T47D (cell line): ENCODE results near the gene UNC5B.
A peak's percentile ranks its signal among the peaks of the same experiment; 100 is the strongest.

Experiments used
- DNase-seq, 2 experiments: peaks; one replicate each; pipeline versions ENCODE4 v3.0.0 to v3.0.0-alpha.2; 2011 to 2012; ENCODE audit warnings: low read depth in 1 of 2, low spot score in 1 of 2
- JUND ChIP-seq: IDR thresholded peaks from 2 replicates; pipeline ENCODE4 v1.6.1; 2012; ENCODE audit warnings: low read depth
- in situ Hi-C: cut with HindIII; loops from 2 replicates; pipeline ENCODE4 v1.10.0; 2016; ENCODE audit warnings: low sequenced_read_pairs, low pct_unique_long_range_greater_than_20kb

UNC5B gene

DNA sequence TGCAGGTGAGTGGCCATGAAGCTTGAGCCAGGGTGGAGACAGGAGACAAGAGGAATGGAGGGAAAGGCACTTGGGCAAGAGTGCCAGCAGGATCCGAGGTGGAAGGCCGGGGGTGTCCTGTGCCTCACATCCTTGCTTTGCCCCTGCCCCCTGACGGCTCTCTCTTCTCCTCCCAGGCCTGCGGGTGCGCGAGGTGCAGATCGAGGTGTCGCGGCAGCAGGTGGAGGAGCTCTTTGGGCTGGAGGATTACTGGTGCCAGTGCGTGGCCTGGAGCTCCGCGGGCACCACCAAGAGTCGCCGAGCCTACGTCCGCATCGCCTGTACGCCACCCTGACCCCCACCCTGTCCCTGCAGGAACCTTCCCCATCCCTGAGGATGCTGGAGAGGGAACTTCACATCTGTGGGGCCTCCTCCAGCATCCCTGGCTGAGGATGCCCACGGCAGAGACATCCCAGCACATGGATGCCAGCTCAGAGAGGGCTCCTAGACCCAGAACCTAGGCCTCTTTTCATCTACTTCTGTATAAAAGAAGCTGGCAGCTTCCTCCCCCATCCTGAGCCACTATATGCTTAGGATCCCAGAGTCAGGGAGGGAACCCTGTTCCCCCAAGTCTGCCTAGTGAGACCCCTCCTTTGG, 72.3 kb downstream of the UNC5B start:
- TF ChIP-seq JUND = no peak
- in situ Hi-C loops = no loop called here
- no peak for DNase-seq

DNA sequence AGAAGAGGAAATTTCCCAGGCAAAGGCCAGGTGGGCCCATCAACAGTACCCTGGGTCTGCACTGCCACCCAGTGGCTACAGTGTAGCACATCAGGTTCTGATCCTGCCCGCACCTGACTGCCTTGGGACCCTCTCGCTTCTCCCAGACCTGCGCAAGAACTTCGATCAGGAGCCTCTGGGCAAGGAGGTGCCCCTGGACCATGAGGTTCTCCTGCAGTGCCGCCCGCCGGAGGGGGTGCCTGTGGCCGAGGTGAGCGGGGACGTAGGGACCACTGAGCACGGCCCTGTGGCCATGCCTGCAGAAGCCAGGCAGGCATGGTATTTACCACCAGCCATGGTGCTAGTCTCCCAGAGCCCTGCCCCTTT, 72.8 kb downstream of the UNC5B start:
- in situ Hi-C loops = no loop called here
- TF ChIP-seq JUND = no peak
- DNase-seq = peak; percentile 43 to 63

DNA sequence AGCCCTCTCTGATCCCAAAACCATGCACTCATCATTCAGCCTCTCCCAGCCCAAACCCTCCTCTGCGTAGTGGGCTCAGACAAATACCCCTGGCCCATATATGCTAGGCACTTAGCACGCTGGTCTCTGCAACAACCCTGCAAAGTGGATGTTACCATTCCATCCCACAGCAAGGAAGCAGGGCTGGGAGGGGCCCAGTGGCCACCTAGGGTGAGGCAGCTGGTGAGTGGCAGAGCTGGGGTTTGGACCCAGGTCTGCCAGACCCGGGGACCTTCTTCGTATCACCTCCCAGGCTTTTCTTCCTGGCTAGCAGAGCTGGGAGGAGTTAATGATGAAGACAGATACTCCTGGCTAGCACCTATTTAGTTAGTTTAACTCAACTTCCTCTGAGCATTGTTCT, 73.6 kb downstream of the UNC5B start:
- in situ Hi-C loops = no loop called here
- no peak for TF ChIP-seq JUND
- DNase-seq = no peak

DNA sequence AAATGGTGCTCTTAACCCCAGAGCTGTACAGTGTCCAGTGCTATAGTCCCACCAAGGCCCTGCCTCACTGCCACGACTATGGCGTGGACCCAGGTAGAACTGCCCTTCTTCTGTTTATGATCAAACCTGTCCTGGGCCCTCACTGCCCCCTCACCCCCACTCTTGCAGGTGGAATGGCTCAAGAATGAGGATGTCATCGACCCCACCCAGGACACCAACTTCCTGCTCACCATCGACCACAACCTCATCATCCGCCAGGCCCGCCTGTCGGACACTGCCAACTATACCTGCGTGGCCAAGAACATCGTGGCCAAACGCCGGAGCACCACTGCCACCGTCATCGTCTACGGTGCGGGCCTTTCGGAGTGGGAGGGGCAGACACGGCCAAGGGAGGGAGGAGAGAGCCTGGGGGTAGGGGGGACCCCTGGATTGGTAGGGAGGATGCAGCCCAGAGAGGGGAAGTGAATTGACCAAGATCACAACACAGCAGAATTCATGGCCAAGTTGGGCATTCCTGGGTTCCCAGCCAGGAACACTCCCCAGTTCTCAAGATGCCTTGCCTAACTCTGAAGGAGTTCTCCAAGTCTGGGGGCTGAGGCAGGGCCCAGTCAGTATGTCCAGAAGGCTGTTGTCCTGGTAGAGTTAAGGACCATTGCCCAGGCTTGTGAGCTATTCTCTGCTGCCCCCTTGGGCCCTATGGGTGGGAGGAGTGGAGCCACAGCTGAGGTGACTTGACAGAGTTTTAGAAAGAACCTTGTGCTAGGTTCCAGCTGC, 74.3 kb downstream of the UNC5B start:
- no peak for DNase-seq
- in situ Hi-C loops = no loop called here
- no peak for TF ChIP-seq JUND

DNA sequence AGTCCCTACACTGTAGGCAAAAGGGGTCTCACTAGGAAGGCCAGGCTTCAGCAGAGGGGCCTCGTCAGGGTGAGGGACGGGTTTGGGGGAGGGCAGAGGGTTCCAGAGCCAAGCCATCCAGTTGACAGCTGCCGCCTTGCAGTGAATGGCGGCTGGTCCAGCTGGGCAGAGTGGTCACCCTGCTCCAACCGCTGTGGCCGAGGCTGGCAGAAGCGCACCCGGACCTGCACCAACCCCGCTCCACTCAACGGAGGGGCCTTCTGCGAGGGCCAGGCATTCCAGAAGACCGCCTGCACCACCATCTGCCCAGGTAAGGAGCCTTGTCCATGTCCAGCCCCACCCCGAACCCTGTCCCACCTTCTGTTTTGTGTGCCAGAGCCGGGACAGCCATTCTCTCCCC, 75.1 kb downstream of the UNC5B start:
- DNase-seq = no peak
- in situ Hi-C loops = no loop called here
- TF ChIP-seq JUND = no peak

DNA sequence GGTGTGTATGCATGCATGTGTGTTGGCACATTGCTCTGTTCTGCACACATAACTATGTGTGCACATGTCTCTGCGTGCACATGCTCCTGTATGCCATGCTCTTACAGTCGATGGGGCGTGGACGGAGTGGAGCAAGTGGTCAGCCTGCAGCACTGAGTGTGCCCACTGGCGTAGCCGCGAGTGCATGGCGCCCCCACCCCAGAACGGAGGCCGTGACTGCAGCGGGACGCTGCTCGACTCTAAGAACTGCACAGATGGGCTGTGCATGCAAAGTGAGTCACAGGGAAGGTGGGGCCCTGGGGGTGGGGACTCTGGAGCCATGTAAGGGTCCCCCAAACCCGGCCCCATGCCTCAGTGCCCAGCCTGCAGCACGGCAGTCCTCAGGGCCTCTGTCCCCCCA, 76.1 kb downstream of the UNC5B start:
- DNase-seq = no peak
- no peak for TF ChIP-seq JUND
- in situ Hi-C loops = no loop called here

DNA sequence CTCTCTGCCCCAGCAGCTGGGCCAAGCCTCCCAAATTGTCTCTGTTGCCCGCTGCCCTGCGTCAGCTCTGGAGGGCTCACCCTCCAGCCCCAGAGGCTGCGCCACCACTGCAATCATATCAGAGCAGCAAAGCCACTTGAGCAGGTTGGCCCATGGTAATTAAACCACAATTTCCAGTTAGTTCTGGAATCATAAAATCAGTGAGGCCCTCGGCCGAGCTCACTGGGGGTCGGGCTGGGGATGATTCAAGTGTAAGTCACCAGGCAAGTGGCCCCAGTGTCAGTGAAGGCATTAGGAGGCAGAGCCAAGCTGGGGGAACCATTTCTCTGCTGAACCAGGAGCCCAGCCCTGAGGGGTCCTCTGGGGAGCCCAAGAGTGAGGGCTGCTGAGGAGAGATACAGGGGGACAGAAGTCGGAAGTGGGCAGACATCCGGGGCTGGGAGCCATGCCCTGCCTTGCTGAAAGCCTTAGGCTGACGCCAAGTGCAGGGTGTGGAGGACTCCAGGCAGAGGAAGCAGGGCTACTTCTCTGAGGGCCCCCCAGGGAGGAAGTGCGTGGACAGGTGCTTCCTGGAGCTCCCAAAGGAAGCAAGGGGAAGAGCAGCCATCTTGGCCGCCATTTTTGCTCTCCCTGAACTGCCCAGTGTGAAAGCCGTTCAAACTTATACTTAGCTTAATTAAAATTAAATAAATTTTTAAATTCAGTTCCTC, 77.2 kb downstream of the UNC5B start:
- in situ Hi-C loops = no loop called here
- no peak for DNase-seq
- no peak for TF ChIP-seq JUND

DNA sequence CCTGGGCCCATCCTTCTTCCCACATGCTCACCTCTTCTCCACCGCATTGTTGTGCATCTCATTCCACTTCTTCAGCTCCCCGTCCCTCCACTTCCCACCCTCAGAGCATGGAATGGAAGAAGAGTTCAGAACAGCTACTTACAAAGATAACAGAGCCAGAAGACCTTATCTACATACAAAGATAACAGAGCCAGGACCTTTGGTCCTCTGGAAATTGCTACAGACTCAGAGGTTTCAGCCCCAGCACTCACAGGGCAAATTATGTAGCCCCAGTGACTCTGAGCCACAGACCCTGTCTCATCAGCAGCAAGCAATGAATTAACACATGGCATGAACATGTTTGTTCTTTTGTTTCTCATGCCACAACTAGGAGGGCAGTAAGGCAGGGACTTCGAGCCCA, 78.0 kb downstream of the UNC5B start:
- no peak for DNase-seq
- in situ Hi-C loops = no loop called here
- no peak for TF ChIP-seq JUND

DNA sequence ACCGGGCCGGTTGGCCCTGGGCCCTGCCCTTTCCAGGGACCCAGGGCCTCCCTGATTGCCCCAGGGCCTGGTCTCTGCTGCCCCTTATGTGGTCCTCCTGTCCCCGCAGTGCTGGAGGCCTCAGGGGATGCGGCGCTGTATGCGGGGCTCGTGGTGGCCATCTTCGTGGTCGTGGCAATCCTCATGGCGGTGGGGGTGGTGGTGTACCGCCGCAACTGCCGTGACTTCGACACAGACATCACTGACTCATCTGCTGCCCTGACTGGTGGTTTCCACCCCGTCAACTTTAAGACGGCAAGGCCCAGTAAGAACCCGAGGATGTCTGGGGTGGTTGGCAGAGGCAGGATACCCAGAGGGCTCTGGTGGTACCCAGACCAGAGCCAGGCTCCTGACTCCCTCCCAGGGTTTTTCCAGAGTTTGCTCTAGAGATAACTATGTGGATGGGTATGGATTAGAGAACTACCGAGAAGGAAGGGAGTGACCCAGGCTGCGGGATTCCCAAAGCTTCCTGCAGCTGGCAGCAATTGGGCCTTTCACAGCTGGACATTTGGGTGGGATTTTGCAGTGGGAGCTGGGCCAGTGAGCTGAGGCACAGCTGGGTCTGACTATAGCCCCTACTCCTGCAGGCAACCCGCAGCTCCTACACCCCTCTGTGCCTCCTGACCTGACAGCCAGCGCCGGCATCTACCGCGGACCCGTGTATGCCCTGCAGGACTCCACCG, 78.6 kb downstream of the UNC5B start:
- TF ChIP-seq JUND = no peak
- in situ Hi-C loops = no loop called here
- DNase-seq = no peak

DNA sequence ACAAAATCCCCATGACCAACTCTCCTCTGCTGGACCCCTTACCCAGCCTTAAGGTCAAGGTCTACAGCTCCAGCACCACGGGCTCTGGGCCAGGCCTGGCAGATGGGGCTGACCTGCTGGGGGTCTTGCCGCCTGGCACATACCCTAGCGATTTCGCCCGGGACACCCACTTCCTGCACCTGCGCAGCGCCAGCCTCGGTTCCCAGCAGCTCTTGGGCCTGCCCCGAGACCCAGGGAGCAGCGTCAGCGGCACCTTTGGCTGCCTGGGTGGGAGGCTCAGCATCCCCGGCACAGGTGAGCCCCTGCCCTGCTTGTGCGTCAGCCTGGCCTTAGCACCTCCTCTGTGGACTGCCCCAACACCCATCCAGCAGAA, 79.1 kb downstream of the UNC5B start:
- in situ Hi-C loops = no loop called here
- TF ChIP-seq JUND = no peak
- DNase-seq = no peak

DNA sequence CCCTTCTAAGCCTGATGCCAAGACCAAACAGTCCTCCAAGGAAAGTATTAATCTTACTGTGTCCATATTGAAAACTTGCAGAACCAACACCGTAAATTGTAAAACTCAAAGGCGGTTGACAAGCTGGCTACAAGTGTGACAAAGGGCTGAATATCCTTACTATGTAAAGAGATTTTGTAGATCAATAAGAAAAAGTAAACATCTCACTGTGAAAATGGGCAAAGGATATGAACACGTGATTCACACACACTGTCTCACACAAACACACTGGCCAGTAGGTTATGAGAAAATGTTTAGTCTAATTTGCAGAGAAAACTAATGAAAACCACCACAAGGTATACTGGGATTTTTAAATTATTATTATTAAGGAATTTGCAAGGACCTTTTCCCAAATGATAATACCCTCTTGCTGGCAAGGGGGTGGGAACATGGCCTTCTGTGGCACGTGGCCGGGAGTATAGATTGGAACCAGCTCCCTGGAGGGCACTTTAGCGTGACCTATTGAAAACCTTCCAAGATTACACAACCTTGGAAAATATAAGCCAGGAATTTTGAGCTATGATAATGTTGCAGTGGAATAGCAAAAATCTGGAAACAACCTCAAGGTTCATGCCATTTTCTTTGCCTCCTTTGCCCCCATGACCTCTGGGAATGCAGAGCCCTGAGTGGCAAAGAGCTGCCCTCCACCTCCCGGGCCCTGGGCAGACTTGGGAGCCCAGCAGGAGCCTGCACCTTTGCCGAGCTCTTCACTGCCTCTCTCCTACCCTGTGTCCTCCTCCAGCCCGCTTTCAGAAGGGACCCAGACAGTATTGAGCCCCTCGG, 80.5 kb downstream of the UNC5B start:
- in situ Hi-C loops = no loop called here
- no peak for DNase-seq
- TF ChIP-seq JUND = no peak

DNA sequence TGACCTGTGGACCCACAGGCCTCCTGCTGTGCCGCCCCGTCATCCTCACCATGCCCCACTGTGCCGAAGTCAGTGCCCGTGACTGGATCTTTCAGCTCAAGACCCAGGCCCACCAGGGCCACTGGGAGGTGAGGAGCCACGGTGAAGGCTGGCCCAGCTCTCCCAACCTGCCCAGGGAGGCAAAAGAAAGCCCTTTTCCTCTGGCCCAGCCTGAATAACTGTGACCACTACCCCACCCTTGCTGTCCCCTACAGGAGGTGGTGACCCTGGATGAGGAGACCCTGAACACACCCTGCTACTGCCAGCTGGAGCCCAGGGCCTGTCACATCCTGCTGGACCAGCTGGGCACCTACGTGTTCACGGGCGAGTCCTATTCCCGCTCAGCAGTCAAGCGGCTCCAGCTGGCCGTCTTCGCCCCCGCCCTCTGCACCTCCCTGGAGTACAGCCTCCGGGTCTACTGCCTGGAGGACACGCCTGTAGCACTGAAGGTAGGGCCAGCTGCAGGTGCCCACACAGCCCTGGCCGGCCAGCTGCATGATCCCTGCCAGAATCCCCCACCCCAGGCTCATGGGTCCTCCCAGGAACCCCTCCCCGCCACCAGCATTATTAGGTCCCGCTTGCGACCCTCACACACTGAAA, 81.2 kb downstream of the UNC5B start:
- DNase-seq = no peak
- in situ Hi-C loops = no loop called here
- no peak for TF ChIP-seq JUND
